GM23338 (cell line): Measurements from ENCODE around the gene CLDN22. TPM values are rescaled to one million over a fixed set of nuclear protein-coding genes. Genes with fewer than 3 reads are reported as not detected.

ENCODE experiments used
- ATAC-seq: fragments of 200-7000 bp; cut with Tn5 transposase; 3 replicates; pipeline ENCODE4 v1.9.1; 2020
- DNase-seq: peaks from one replicate; pipeline ENCODE4 v3.0.0-alpha.2; 2015; ENCODE audit warnings: low spot score
- H2AFZ ChIP-seq: fragments of 200-600 bp; sonication (generic); 2 replicates; pipeline ENCODE4 v1.8.0; 2016; ENCODE audit warnings: antibody characterized with exemption, mild to moderate bottlenecking, moderate library complexity
- H3F3A ChIP-seq: fragments of 200-600 bp; sonication (generic); replicated peaks from 2 replicates; pipeline ENCODE4 v1.8.0; 2017; ENCODE audit warnings: antibody characterized with exemption, mixed run types, low read depth
- H3K27ac ChIP-seq: fragments of 200-600 bp; sonication (generic); 2 replicates; pipeline ENCODE4 v1.6.1; 2016; ENCODE audit warnings: low read depth
- H3K27me3 ChIP-seq: fragments of 200-600 bp; sonication (generic); 2 replicates; pipeline ENCODE4 v1.8.0; 2016; ENCODE audit warnings: mild to moderate bottlenecking, mixed run types, moderate library complexity; ENCODE audit not compliant: insufficient read depth
- H3K36me3 ChIP-seq: fragments of 200-600 bp; sonication (generic); 2 replicates; pipeline ENCODE4 v1.8.0; 2016; ENCODE audit warnings: mild to moderate bottlenecking; ENCODE audit not compliant: insufficient read depth
- H3K4me1 ChIP-seq: fragments of 200-600 bp; sonication (generic); 2 replicates; pipeline ENCODE4 v1.8.0; 2016; ENCODE audit warnings: mild to moderate bottlenecking, moderate library complexity; ENCODE audit not compliant: insufficient read depth
- H3K4me2 ChIP-seq: fragments of 200-600 bp; sonication (generic); 2 replicates; pipeline ENCODE4 v1.7.1; 2017; ENCODE audit warnings: mixed run types
- H3K4me3 ChIP-seq: fragments of 200-600 bp; sonication (generic); 2 replicates; pipeline ENCODE4 v1.6.1; 2016; ENCODE audit warnings: mixed run types
- H3K79me2 ChIP-seq: fragments of 200-600 bp; sonication (generic); replicated peaks from 2 replicates; pipeline ENCODE4 v1.8.0; 2017; ENCODE audit warnings: mild to moderate bottlenecking; ENCODE audit not compliant: insufficient read depth
- H3K9me2 ChIP-seq: fragments of 200-600 bp; sonication (generic); 2 replicates; pipeline ENCODE4 v1.8.0; 2017; ENCODE audit not compliant: insufficient read depth
- H4K20me1 ChIP-seq: fragments of 200-600 bp; sonication (generic); replicated peaks from 2 replicates; pipeline ENCODE4 v1.8.0; 2017; ENCODE audit warnings: mild to moderate bottlenecking; ENCODE audit not compliant: insufficient read depth
- H3K27ac Mint-ChIP-seq: 2 replicates; pipeline ENCODE4 v1.8.0; 2020; ENCODE audit warnings: inconsistent platforms, mild to moderate bottlenecking, moderate library complexity, mixed read lengths
- H3K27me3 Mint-ChIP-seq: 3 replicates; pipeline ENCODE4 v1.8.0; 2022; ENCODE audit warnings: low read depth, mild to moderate bottlenecking, moderate library complexity, mixed read lengths, inconsistent platforms; ENCODE audit not compliant: insufficient read depth, poor library complexity
- H3K36me3 Mint-ChIP-seq: 3 replicates; pipeline ENCODE4 v1.8.0; 2021; ENCODE audit warnings: low read depth, mild to moderate bottlenecking, inconsistent platforms, moderate library complexity, mixed read lengths
- H3K4me1 Mint-ChIP-seq: 3 replicates; pipeline ENCODE4 v1.8.0; 2020; ENCODE audit warnings: mild to moderate bottlenecking, inconsistent platforms, mixed read lengths
- H3K4me3 Mint-ChIP-seq: 3 replicates; pipeline ENCODE4 v1.8.0; 2021; ENCODE audit warnings: moderate library complexity, mild to moderate bottlenecking, inconsistent platforms, mixed read lengths
- H3K9me3 Mint-ChIP-seq: 3 replicates; pipeline ENCODE4 v1.8.0; 2020; ENCODE audit warnings: moderate library complexity, mild to moderate bottlenecking, inconsistent platforms, mixed read lengths
- CTCF ChIP-seq, 2 experiments: fragments of 200-600 bp in 1 of 2; sonication (generic) in 1 of 2; conservative IDR thresholded peaks; 2 replicates each; pipeline versions ENCODE4 v1.5.1 to v1.6.1; 2016 to 2017; ENCODE audit warnings: antibody characterized with exemption in 2 of 2, low read depth in 2 of 2, mild to moderate bottlenecking in 2 of 2, moderate library complexity in 1 of 2
- ETS1 ChIP-seq: IDR thresholded peaks from 2 replicates; pipeline ENCODE4 v1.6.1; 2016; ENCODE audit warnings: antibody characterized with exemption
- EZH2 ChIP-seq: fragments of 200-600 bp; sonication (generic); IDR thresholded peaks from one replicate; pipeline ENCODE4 v1.8.0; 2017; ENCODE audit warnings: antibody characterized with exemption, mild to moderate bottlenecking, low read depth; ENCODE audit not compliant: unreplicated experiment
- EZH2phosphoT487 ChIP-seq: fragments of 200-600 bp; sonication (generic); IDR thresholded peaks from one replicate; pipeline ENCODE4 v1.8.1; 2018; ENCODE audit warnings: antibody characterized with exemption; ENCODE audit not compliant: unreplicated experiment
- JUNB ChIP-seq: IDR thresholded peaks from one replicate; pipeline ENCODE4 v1.6.1; 2016; ENCODE audit warnings: antibody characterized with exemption; ENCODE audit not compliant: unreplicated experiment
- NANOG ChIP-seq: IDR thresholded peaks from 2 replicates; pipeline ENCODE4 v1.6.1; 2016; ENCODE audit warnings: antibody characterized with exemption, borderline replicate concordance
- POLR2AphosphoS5 ChIP-seq: IDR thresholded peaks from 2 replicates; pipeline ENCODE4 v1.6.1; 2016; ENCODE audit warnings: antibody characterized with exemption, low read depth
- STAT1 ChIP-seq: IDR thresholded peaks from one replicate; pipeline ENCODE4 v1.6.1; 2016; ENCODE audit warnings: antibody characterized with exemption; ENCODE audit not compliant: unreplicated experiment
- ZNF114 ChIP-seq: fragments of 250-450 bp; sonication (Bioruptor Pico); IDR thresholded peaks from 2 replicates; pipeline ENCODE4 v1.5.0; 2020; ENCODE audit warnings: mild to moderate bottlenecking, moderate library complexity
- ZNF331 ChIP-seq: fragments of 250-450 bp; sonication (Bioruptor Pico); IDR thresholded peaks from 2 replicates; pipeline ENCODE4 v1.5.0; 2020; ENCODE audit warnings: low read depth, mild to moderate bottlenecking, moderate library complexity
- polyA plus RNA-seq: library from polyadenylated mRNA; unstranded; fragments of >200 nt; fragmentation: Nextera tagmentation; extraction: Ambion mirVana; gene quantifications from 2 replicates; pipeline ENCODE4 v1.2.1, GENCODE V29; 2016
- total RNA-seq: library from RNA; depleted of rRNA; stranded (reverse); fragments of >200 nt; shearing (Covaris generic); gene quantifications from 2 replicates; pipeline ENCODE4 v1.2.3, GENCODE V29; 2014
- TF ChIP-seq, protein P1 (sequence below): IDR thresholded peaks from one replicate; pipeline ENCODE4 v1.6.1; 2018; ENCODE audit warnings: antibody characterized with exemption; ENCODE audit not compliant: unreplicated experiment

The CLDN22 gene
- total and polyA plus RNA-seq, 2 experiments from 2014 or later = not detected

DNA sequence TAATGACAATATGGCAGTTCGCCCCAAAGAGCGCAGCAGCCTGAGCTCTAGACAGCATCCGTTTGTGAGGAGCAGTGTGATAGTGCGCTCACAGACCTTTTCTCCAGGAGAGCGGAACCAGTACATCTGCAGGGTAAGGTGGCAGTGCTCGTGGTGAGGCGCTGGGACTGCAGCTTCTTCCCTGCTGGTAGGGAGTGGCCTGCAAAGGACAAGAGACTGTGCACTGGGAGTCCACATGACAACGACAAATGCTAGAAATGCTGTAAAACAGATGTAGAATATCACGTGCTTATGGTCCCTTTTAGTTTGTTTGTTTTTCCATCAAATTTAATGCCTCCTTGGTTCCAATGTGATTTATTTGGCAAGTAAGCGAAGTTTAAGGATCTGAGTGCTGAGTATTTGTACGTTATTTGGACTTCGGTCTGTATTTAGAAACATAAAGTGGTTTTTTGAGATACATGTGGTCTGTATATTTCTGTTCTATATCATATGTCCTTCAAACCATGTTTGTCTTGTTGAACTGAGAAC is 35.8 kb downstream of the CLDN22 start:
- ATAC-seq (no peak), DNase-seq (no peak)
- Mint-ChIP-seq H3K4me3 (no peak overlapping the region), H3K36me3 (peaks cover 79% of the 10 kb centered on the region), H3K4me1 (no peaks in the 10 kb centered on the region), H3K9me3 (no peaks in the 10 kb centered on the region), H3K27ac (no peak overlapping the region), H3K27me3 (peaks cover 9% of the 10 kb centered on the region)
- no peaks in the 10 kb centered on the region; the same call in 1 of the 2 replicates for H4K20me1 ChIP-seq
- H3K79me2 ChIP-seq = no peaks in the 10 kb centered on the region
- H3K27ac ChIP-seq = no peak overlapping the region
- peaks cover 55% of the 10 kb centered on the region for H3K36me3 ChIP-seq
- H3F3A ChIP-seq = no peaks in the 10 kb centered on the region
- TF ChIP-seq POLR2AphosphoS5 = no peak
- TF ChIP-seq NANOG = no peak
- no peak for TF ChIP-seq EZH2
- no peak for TF ChIP-seq CTCF (conservative IDR thresholded peaks at IDR 0.05; ENCODE audit: low read depth in 2 of 2)
- TF ChIP-seq, protein P1, sequence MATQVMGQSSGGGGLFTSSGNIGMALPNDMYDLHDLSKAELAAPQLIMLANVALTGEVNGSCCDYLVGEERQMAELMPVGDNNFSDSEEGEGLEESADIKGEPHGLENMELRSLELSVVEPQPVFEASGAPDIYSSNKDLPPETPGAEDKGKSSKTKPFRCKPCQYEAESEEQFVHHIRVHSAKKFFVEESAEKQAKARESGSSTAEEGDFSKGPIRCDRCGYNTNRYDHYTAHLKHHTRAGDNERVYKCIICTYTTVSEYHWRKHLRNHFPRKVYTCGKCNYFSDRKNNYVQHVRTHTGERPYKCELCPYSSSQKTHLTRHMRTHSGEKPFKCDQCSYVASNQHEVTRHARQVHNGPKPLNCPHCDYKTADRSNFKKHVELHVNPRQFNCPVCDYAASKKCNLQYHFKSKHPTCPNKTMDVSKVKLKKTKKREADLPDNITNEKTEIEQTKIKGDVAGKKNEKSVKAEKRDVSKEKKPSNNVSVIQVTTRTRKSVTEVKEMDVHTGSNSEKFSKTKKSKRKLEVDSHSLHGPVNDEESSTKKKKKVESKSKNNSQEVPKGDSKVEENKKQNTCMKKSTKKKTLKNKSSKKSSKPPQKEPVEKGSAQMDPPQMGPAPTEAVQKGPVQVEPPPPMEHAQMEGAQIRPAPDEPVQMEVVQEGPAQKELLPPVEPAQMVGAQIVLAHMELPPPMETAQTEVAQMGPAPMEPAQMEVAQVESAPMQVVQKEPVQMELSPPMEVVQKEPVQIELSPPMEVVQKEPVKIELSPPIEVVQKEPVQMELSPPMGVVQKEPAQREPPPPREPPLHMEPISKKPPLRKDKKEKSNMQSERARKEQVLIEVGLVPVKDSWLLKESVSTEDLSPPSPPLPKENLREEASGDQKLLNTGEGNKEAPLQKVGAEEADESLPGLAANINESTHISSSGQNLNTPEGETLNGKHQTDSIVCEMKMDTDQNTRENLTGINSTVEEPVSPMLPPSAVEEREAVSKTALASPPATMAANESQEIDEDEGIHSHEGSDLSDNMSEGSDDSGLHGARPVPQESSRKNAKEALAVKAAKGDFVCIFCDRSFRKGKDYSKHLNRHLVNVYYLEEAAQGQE = no peak
- no peak for TF ChIP-seq ZNF331 (CRISPR knock-in tag)
- no peak for TF ChIP-seq EZH2phosphoT487
- no peak for TF ChIP-seq ZNF114 (CRISPR knock-in tag)
- no peak for TF ChIP-seq ETS1
- TF ChIP-seq JUNB = no peak
- no peak for TF ChIP-seq STAT1
- H3K4me1 ChIP-seq = no peaks in the 10 kb centered on the region
- no peak overlapping the region for H2AFZ ChIP-seq
- no peak overlapping the region for H3K4me2 ChIP-seq
- H3K4me3 ChIP-seq = no peak overlapping the region
- H3K9me2 ChIP-seq = no peaks in the 10 kb centered on the region
- H3K27me3 ChIP-seq = no peaks in the 10 kb centered on the region
